ENCODE results near the gene KIAA0232.
"Not testable (repeated sequence)": the region's sequence is repeated elsewhere in the genome, so short reads cannot be mapped to it uniquely, and the experiment has no call there.

Gene KIAA0232

GRCh38 chr4:6887591-6888371 lies 105.3 kb downstream of the KIAA0232 start:
- DNase-seq: no peak

GRCh38 chr4:6888506-6889071 lies 106.1 kb downstream of the KIAA0232 start:
- DNase-seq: no peak

- no peak for DNase-seq
Observed at GRCh38 chr4:6889101-6889735, 106.7 kb downstream of the KIAA0232 start.

GRCh38 chr4:6889736-6890324 lies 107.3 kb downstream of the KIAA0232 start:
- no peak for DNase-seq

GRCh38 chr4:6890358-6890757 lies 107.8 kb downstream of the KIAA0232 start:
- no peak for DNase-seq

GRCh38 chr4:6890971-6891370 lies 108.4 kb downstream of the KIAA0232 start:
- not testable (repeated sequence) for DNase-seq

- DNase-seq: no peak
Observed at GRCh38 chr4:6891436-6892170, 109.1 kb downstream of the KIAA0232 start.

- peak in 1 of 3 experiments; percentile 47 for DNase-seq
Observed at GRCh38 chr4:6892190-6892908, 109.8 kb downstream of the KIAA0232 start.

GRCh38 chr4:6892909-6893202 lies 110.3 kb downstream of the KIAA0232 start:
- no peak for DNase-seq

GRCh38 chr4:6893449-6894085 lies 111.0 kb downstream of the KIAA0232 start:
- DNase-seq: no peak

- no peak for DNase-seq
Observed at GRCh38 chr4:6894086-6894478, 111.6 kb downstream of the KIAA0232 start.

GRCh38 chr4:6894528-6895498 lies 112.3 kb downstream of the KIAA0232 start:
- DNase-seq: no peak

GRCh38 chr4:6896035-6896434 lies 113.5 kb downstream of the KIAA0232 start:
- no peak for DNase-seq

GRCh38 chr4:6898763-6899162 lies 116.2 kb downstream of the KIAA0232 start:
- no peak for DNase-seq

- DNase-seq: no peak
Observed at GRCh38 chr4:6900181-6900812, 117.8 kb downstream of the KIAA0232 start.

GRCh38 chr4:6900956-6901355 lies 118.4 kb downstream of the KIAA0232 start:
- no peak for DNase-seq

GRCh38 chr4:6901669-6902317 lies 119.3 kb downstream of the KIAA0232 start:
- peak in 1 of 3 experiments; percentile 14 for DNase-seq

- no peak for DNase-seq
Observed at GRCh38 chr4:6902318-6903042, 120.0 kb downstream of the KIAA0232 start.
